Prostate gland (tissue), 2 donors: ENCODE data around the gene MYLK4.

Source experiments
- POLR2A ChIP-seq: fragments of 450-650 bp; IDR thresholded peaks from one replicate; pipeline ENCODE4 v1.6.1; 2016; ENCODE audit warnings: antibody characterized with exemption, mild to moderate bottlenecking
- POLR2AphosphoS5 ChIP-seq: sonication (generic); formaldehyde crosslinking; IDR thresholded peaks from one replicate; pipeline ENCODE4 v1.6.1; 2017; ENCODE audit warnings: antibody characterized with exemption
- TF ChIP-seq, protein P1 (sequence below), 4 experiments: fragments of 200-600 bp in 2 of 4; fragments of 450-650 bp in 2 of 4; sonication (generic) in 2 of 4; IDR thresholded peaks; 1 replicate in 3 of 4; 2 replicates in 1 of 4; pipeline ENCODE4 v1.5.1; 2016 to 2019; ENCODE audit warnings: antibody characterized with exemption in 4 of 4, mild to moderate bottlenecking in 2 of 4, moderate library complexity in 2 of 4

DNA sequence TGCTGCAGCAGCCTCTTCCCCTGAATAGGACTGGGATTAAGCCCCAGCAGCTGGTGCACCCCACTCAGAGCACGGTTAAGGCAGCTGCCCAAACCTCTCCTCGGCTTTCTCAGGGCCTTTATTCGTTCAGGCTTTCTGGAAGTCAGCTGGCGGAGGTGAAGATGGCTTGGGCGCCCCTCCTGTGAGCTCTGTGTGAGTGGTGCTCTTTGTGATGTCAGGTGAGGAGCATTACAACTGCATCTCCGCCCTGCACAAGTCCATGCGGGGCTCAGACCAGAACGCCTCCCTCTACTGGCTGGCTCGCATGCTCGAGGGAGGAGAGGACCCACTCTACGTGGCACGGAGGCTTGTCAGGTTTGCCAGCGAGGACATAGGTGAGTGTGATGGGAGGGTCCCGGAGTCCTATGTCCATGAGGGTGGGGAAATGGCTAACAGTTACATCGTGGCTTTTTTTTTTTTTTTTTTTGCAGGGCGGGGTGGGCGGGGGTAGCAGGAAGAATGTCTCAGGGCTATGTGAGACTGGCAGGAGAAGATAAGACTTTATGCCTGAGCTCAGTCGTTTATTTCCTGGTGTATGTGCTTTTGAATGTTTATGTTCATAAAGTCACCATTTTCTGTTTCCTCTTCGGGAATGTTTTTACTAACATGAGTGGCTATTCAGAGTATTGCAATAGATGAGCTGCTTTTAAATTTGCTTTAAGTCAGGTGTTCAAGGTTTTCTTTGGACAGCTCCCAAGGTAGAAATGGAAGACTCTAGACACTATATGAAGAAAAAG is 32.7 kb upstream of the MYLK4 start:
- TF ChIP-seq, protein P1, sequence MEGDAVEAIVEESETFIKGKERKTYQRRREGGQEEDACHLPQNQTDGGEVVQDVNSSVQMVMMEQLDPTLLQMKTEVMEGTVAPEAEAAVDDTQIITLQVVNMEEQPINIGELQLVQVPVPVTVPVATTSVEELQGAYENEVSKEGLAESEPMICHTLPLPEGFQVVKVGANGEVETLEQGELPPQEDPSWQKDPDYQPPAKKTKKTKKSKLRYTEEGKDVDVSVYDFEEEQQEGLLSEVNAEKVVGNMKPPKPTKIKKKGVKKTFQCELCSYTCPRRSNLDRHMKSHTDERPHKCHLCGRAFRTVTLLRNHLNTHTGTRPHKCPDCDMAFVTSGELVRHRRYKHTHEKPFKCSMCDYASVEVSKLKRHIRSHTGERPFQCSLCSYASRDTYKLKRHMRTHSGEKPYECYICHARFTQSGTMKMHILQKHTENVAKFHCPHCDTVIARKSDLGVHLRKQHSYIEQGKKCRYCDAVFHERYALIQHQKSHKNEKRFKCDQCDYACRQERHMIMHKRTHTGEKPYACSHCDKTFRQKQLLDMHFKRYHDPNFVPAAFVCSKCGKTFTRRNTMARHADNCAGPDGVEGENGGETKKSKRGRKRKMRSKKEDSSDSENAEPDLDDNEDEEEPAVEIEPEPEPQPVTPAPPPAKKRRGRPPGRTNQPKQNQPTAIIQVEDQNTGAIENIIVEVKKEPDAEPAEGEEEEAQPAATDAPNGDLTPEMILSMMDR (IDR thresholded peaks at IDR 0.05), result no peak
- TF ChIP-seq POLR2A, result no peak
- TF ChIP-seq POLR2AphosphoS5, result no peak
